KMS-11 (cell line): ENCODE data around the gene CLINT1.

Experiments
- H2AFZ ChIP-seq: fragments of 200-600 bp; sonication (generic); 2 replicates; pipeline ENCODE4 v1.6.1; 2016; ENCODE audit warnings: antibody characterized with exemption, mixed run types, low read depth
- H3K27ac ChIP-seq: fragments of 200-600 bp; sonication (generic); 2 replicates; pipeline ENCODE4 v1.6.1; 2016; ENCODE audit warnings: mild to moderate bottlenecking, mixed run types
- H3K27me3 ChIP-seq: fragments of 200-600 bp; sonication (generic); 2 replicates; pipeline ENCODE4 v1.6.1; 2017; ENCODE audit warnings: mild to moderate bottlenecking, low read depth, mixed run types, moderate library complexity; ENCODE audit not compliant: insufficient read depth
- H3K36me3 ChIP-seq: fragments of 200-600 bp; sonication (generic); 2 replicates; pipeline ENCODE4 v1.6.1; 2017; ENCODE audit warnings: mild to moderate bottlenecking, mixed run types; ENCODE audit not compliant: insufficient read depth
- H3K4me1 ChIP-seq: fragments of 200-600 bp; sonication (generic); 2 replicates; pipeline ENCODE4 v1.6.1; 2016; ENCODE audit warnings: mild to moderate bottlenecking, low read depth, mixed run types; ENCODE audit not compliant: poor library complexity, severe bottlenecking
- H3K4me2 ChIP-seq: fragments of 200-600 bp; sonication (generic); 2 replicates; pipeline ENCODE4 v1.7.0; 2016; ENCODE audit warnings: mild to moderate bottlenecking, mixed run types
- H3K4me3 ChIP-seq: fragments of 200-600 bp; sonication (generic); IDR thresholded peaks from 2 replicates; pipeline ENCODE4 v1.6.1; 2017; ENCODE audit warnings: low read depth, low read length, mixed read lengths; ENCODE audit not compliant: insufficient read depth
- H3K79me2 ChIP-seq: fragments of 200-600 bp; sonication (generic); 2 replicates; pipeline ENCODE4 v1.6.1; 2016; ENCODE audit warnings: low read depth, mixed run types; ENCODE audit not compliant: insufficient read depth
- H3K9ac ChIP-seq: fragments of 200-600 bp; sonication (generic); 2 replicates; pipeline ENCODE4 v1.6.1; 2016; ENCODE audit warnings: mild to moderate bottlenecking, mixed run types
- H4K20me1 ChIP-seq: fragments of 200-600 bp; sonication (generic); 2 replicates; pipeline ENCODE4 v1.6.1; 2016; ENCODE audit warnings: mild to moderate bottlenecking, mixed run types; ENCODE audit not compliant: insufficient read depth
- TF ChIP-seq, protein P1 (sequence below): fragments of 200-600 bp; sonication (generic); conservative IDR thresholded peaks from 2 replicates; pipeline ENCODE4 v1.6.1; 2017; ENCODE audit warnings: low read depth, mild to moderate bottlenecking, antibody characterized with exemption, low read length, moderate library complexity, mixed read lengths

CLINT1 gene

DNA sequence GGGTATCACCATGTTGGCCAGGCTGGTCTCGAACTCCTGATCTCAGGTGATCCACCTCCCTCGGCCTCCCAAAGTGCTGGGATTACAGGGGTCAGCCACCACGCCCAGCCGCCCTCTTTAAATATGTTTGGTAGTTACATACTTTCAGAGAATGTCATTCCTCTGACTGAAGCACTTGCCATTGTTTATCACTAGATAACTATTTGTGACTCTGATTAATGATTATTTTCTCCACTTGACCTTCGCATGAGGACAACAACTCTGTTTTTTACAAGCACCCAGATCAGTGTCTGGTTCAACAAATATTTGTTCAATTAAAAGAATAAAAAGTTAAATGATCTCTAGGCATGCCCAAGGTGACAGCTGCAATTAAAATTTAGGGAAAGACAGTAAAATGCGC is 56.2 kb downstream of the CLINT1 start:
- Histone ChIP-seq H4K20me1 (no peaks in the 10 kb centered on the region), H3K36me3 (peaks cover 4% of the 10 kb centered on the region; the same call in 1 of the 2 replicates), H2AFZ (no peak overlapping the region), H3K4me3 (no peak overlapping the region), H3K9ac (no peak overlapping the region), H3K79me2 (no peaks in the 10 kb centered on the region), H3K4me1 (no peaks in the 10 kb centered on the region), H3K27ac (no peak overlapping the region), H3K27me3 (no peaks in the 10 kb centered on the region), H3K4me2 (no peak overlapping the region)
- TF ChIP-seq, protein P1, sequence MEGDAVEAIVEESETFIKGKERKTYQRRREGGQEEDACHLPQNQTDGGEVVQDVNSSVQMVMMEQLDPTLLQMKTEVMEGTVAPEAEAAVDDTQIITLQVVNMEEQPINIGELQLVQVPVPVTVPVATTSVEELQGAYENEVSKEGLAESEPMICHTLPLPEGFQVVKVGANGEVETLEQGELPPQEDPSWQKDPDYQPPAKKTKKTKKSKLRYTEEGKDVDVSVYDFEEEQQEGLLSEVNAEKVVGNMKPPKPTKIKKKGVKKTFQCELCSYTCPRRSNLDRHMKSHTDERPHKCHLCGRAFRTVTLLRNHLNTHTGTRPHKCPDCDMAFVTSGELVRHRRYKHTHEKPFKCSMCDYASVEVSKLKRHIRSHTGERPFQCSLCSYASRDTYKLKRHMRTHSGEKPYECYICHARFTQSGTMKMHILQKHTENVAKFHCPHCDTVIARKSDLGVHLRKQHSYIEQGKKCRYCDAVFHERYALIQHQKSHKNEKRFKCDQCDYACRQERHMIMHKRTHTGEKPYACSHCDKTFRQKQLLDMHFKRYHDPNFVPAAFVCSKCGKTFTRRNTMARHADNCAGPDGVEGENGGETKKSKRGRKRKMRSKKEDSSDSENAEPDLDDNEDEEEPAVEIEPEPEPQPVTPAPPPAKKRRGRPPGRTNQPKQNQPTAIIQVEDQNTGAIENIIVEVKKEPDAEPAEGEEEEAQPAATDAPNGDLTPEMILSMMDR: no peak

DNA sequence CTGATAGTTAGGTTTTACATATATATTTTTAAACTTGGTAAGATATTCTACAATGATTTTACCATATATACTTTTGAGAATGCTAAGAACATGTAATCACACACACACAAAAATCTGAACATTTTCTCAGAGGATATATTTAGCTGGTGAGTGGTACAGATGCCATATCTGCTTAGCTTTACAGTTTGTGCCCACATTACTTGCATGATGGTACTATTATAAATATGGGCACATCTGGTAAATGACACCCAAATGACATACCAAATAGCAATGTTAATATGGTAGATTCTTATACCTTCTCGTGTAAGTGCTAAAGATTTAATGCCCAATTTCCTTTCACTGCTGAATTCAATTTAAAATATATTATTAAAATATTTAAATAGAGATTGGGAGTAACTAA is 58.8 kb downstream of the CLINT1 start:
- Histone ChIP-seq H3K27me3 (no peaks in the 10 kb centered on the region), H3K79me2 (no peaks in the 10 kb centered on the region), H2AFZ (no peak overlapping the region), H3K4me1 (no peaks in the 10 kb centered on the region), H3K27ac (no peak overlapping the region), H3K36me3 (no peaks in the 10 kb centered on the region; the same call in 1 of the 2 replicates), H3K9ac (no peak overlapping the region), H3K4me2 (no peak overlapping the region), H3K4me3 (no peak overlapping the region), H4K20me1 (no peaks in the 10 kb centered on the region)
- TF ChIP-seq, protein P1: no peak

DNA sequence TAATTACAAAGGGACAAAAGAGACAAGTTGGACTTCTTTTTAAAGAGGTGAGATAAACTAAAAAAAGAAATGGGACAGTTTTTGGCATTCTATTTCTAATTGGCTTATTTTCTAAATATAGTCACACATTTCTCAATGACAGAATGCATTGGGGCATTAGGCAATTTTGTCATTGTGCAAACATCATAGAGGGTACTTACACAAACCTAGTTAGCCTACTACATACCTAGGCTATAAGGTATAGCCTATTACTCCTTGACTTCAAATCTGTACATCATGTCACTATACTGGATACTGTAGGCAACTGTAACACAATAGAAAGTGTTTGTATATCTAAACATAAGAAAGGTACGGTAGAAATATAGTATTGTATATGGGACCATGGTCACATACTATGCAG is 59.4 kb downstream of the CLINT1 start:
- Histone ChIP-seq H3K9ac (no peak overlapping the region), H3K36me3 (no peaks in the 10 kb centered on the region), H3K27ac (no peak overlapping the region), H3K4me2 (no peak overlapping the region), H4K20me1 (no peaks in the 10 kb centered on the region), H3K4me3 (no peak overlapping the region), H3K79me2 (no peaks in the 10 kb centered on the region), H3K27me3 (no peaks in the 10 kb centered on the region), H2AFZ (no peak overlapping the region), H3K4me1 (no peaks in the 10 kb centered on the region)
- TF ChIP-seq, protein P1: no peak

DNA sequence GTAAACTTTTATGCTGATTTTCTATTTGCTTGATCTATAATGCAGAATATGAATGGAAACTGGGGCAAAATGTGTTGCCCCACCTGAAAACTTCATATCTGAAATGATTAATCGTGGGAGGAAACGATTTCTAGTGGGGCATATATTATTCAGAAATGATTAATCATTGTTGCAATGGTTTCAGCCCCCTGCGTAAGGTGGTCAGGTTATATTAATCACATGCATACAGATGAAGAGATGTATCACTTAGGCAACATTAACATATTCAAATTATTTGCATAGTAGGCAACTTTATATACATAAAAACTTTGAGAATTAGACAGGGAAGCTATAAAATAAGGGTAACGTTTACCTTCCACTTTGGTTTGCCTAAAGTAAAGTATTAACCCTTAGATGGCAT is 65.6 kb downstream of the CLINT1 start:
- Histone ChIP-seq H2AFZ (no peak overlapping the region), H3K4me1 (no peaks in the 10 kb centered on the region), H3K9ac (no peak overlapping the region), H3K4me3 (no peak overlapping the region), H3K4me2 (no peak overlapping the region), H4K20me1 (no peaks in the 10 kb centered on the region), H3K27me3 (no peaks in the 10 kb centered on the region), H3K36me3 (no peaks in the 10 kb centered on the region), H3K79me2 (no peaks in the 10 kb centered on the region), H3K27ac (no peak overlapping the region)
- TF ChIP-seq, protein P1: no peak

DNA sequence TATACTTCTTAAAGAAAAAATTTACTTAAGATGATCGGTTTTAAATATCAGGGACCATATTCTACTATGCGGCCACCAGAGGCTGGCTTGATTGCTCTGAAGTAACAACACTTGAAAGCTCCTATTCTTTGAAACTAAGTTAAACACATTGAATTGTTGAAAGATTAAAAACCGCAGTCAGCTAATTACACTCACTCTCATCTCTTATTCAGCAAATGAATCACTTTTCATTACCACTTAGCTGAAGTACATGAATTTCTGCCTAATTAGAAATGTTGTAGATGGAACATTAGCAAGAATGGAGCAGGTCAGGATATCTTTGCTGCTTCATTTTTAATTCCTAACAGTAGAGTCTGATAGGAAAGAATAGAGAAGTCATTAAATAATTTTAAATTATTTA is 73.1 kb downstream of the CLINT1 start:
- Histone ChIP-seq H3K79me2 (no peaks in the 10 kb centered on the region), H3K27ac (no peak overlapping the region), H4K20me1 (no peaks in the 10 kb centered on the region), H3K4me2 (no peak overlapping the region), H3K4me3 (no peak overlapping the region), H3K4me1 (no peaks in the 10 kb centered on the region), H2AFZ (no peak overlapping the region), H3K36me3 (no peaks in the 10 kb centered on the region), H3K9ac (no peak overlapping the region), H3K27me3 (no peaks in the 10 kb centered on the region)
- TF ChIP-seq, protein P1: no peak
